Spleen (tissue), 11 donors: ENCODE data around the gene NEBL. TPM values are rescaled to one million over a fixed set of nuclear protein-coding genes. Genes with fewer than 3 reads are reported as not detected.

Source experiments
- DNase-seq: peaks from one replicate; pipeline ENCODE4 v3.0.0-alpha.2; 2020
- H3K27ac ChIP-seq, 8 donors: fragments of 200-600 bp; sonication (generic) in 7 of 8; 1 replicate in 4 of 8; 2 replicates in 4 of 8; pipeline versions ENCODE4 v1.5.0 to v1.8.0; 2016 to 2021; ENCODE audit warnings: inconsistent platforms in 4 of 8, mild to moderate bottlenecking in 4 of 8, moderate library complexity in 1 of 8
- H3K27me3 ChIP-seq, 7 donors: fragments of 200-600 bp; sonication (generic) in 6 of 7; replicated peaks in 1 of 7; 1 replicate in 4 of 7; 2 replicates in 3 of 7; pipeline versions ENCODE4 v1.5.0 to v1.8.0; 2016 to 2021; ENCODE audit warnings: inconsistent platforms in 3 of 7, mild to moderate bottlenecking in 1 of 7
- H3K36me3 ChIP-seq, 6 donors: fragments of 200-600 bp; sonication (generic) in 5 of 6; 1 replicate in 4 of 6; 2 replicates in 2 of 6; pipeline versions ENCODE4 v1.5.0 to v1.8.0; 2016 to 2021; ENCODE audit warnings: inconsistent platforms in 2 of 6
- H3K4me1 ChIP-seq, 6 donors: fragments of 200-600 bp; sonication (generic) in 5 of 6; 1 replicate in 3 of 6; 2 replicates in 3 of 6; pipeline versions ENCODE4 v1.5.0 to v1.8.0; 2016 to 2021; ENCODE audit warnings: inconsistent platforms in 3 of 6
- H3K4me3 ChIP-seq, 8 donors: fragments of 200-600 bp; sonication (generic) in 7 of 8; 1 replicate in 4 of 8; 2 replicates in 4 of 8; pipeline versions ENCODE4 v1.5.0 to v1.8.0; 2016 to 2021; ENCODE audit warnings: inconsistent platforms in 4 of 8, mild to moderate bottlenecking in 4 of 8, moderate library complexity in 2 of 8
- H3K9me3 ChIP-seq, 8 donors: fragments of 200-600 bp; sonication (generic) in 7 of 8; 1 replicate in 4 of 8; 2 replicates in 4 of 8; pipeline versions ENCODE4 v1.5.0 to v1.8.0; 2016 to 2021; ENCODE audit warnings: inconsistent platforms in 4 of 8
- CTCF ChIP-seq, 11 experiments: fragments of 200-600 bp in 7 of 11; fragments of 450-650 bp in 4 of 11; sonication (generic) in 4 of 11; IDR thresholded peaks in 8 of 11; conservative IDR thresholded peaks in 3 of 11; 1 replicate in 7 of 11; 2 replicates in 4 of 11; pipeline versions ENCODE4 v1.4.0 to v1.8.0; 2016 to 2021; ENCODE audit warnings: antibody characterized with exemption in 11 of 11, inconsistent platforms in 4 of 11, mild to moderate bottlenecking in 1 of 11
- POLR2A ChIP-seq, 3 donors: fragments of 450-650 bp; IDR thresholded peaks; one replicate each; pipeline ENCODE4 v1.5.1; 2017; ENCODE audit warnings: antibody characterized with exemption in 3 of 3, mild to moderate bottlenecking in 1 of 3
- POLR2AphosphoS5 ChIP-seq, 3 donors: sonication (generic); formaldehyde crosslinking; IDR thresholded peaks; one replicate each; pipeline ENCODE4 v1.5.1; 2017; ENCODE audit warnings: antibody characterized with exemption in 3 of 3
- WGBS, 5 donors: extraction: QIAGEN DNeasy Blood & Tissue Kit in 3 of 5; methylation state at CpG; one replicate each; pipeline versions ENCODE4 v1.1.5 to v1.1.7; 2013 to 2018; 5-methylcytosine and 5-hydroxymethylcytosine counted together
- intact Hi-C: fragments of 100-400 bp; cut with DNase I; formaldehyde crosslinking; loops from one replicate; pipeline ENCODE4 v1.15.0; 2023; ENCODE audit warnings: low total_unique reads
- polyA plus RNA-seq, 3 donors: library from polyadenylated mRNA; stranded (reverse); fragments of 200-250 nt; gene quantifications; one replicate each; pipeline ENCODE4 v1.2.1, GENCODE V29; 2013
- total RNA-seq, 7 donors: library from RNA; depleted of rRNA in 3 of 7; stranded (reverse); fragments of >200 nt in 3 of 7; fragmentation: NEBNext Ultra II Directional in 4 of 7; extraction: Animal tissue kit (Norgen Biotek cat#: 25700) in 4 of 7; gene quantifications; one replicate each; pipeline versions ENCODE4 v1.1.0 to v1.2.1, GENCODE V29; 2016 to 2021
- donor health status: healthy with polysubstance abuse.
- donor health status: DM: no; HTN: no; CAD: no; lungs with moderate emphysema.
- donor health status: DM: no; HTN: no; CAD: no.
- donor health status: Bipolar disorder and iron deficiency.
- donor health status: healthy.
- donor health status: DM: no; HTN: no; CAD: no.
- donor health status: DM: yes; HTN: yes; CAD: no.

NEBL gene
- total and polyA plus RNA-seq, 10 donors = 0.08 to 2.7 (median 0.54) TPM

GRCh38 chr10:20839141-20839540 is 58.0 kb downstream of the NEBL start:
- Histone ChIP-seq H3K27ac (no peak overlapping the region), H3K4me3 (no peak overlapping the region), H3K9me3 (peaks cover 0 to 26% (median 12%) of the 10 kb centered on the region in 8 donors), H3K27me3 (no peaks in the 10 kb centered on the region), H3K4me1 (no peaks in the 10 kb centered on the region), H3K36me3 (no peaks in the 10 kb centered on the region)
- no peak for DNase-seq
- TF ChIP-seq CTCF (IDR thresholded peaks at IDR 0.05 in 8 of 11, conservative IDR thresholded peaks at IDR 0.05 in 3 of 11) (no peak), POLR2AphosphoS5 (IDR thresholded peaks at IDR 0.05) (no peak), POLR2A (IDR thresholded peaks at IDR 0.05) (no peak)
- 80 to 93% (median 87%) methylated on average over 4 of the region's 4 CpGs for WGBS, 5 donors
- intact Hi-C loops = no loop called here

DNA sequence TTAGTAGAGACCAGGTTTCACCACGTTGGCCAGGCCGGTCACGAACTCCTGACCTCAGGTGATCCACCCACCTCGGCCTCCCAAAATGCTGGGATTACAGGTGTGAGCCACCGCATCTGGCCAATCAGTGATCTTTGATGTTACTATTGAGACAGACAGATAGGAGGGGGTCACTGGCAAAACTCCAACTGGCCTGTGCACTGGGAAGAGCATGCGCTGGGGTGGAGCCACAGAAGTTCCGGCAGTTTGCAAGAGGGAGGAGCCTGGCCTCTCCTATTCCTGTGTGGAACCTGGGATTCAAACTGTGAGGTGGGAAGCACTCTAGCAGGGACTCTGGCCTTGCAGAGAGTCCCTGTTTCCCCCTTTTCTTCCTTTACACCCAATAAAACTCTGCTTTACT is 60.7 kb downstream of the NEBL start:
- Histone ChIP-seq H3K27me3 (no peaks in the 10 kb centered on the region), H3K9me3 (peaks cover 0 to 26% (median 12%) of the 10 kb centered on the region in 8 donors), H3K27ac (no peak overlapping the region), H3K4me1 (no peaks in the 10 kb centered on the region), H3K4me3 (no peak overlapping the region), H3K36me3 (no peaks in the 10 kb centered on the region)
- intact Hi-C loops = no loop called here
- TF ChIP-seq POLR2AphosphoS5 (IDR thresholded peaks at IDR 0.05) = no peak
- 89 to 96% (median 94%) methylated on average over 4 to 7 of the region's 7 CpGs for WGBS, 5 donors
- DNase-seq = no peak

GRCh38 chr10:20835335-20835734 is 61.8 kb downstream of the NEBL start:
- H3K4me1 ChIP-seq = no peaks in the 10 kb centered on the region
- no peaks in the 10 kb centered on the region for H3K36me3 ChIP-seq
- H3K27ac ChIP-seq = no peak overlapping the region
- intact Hi-C loops = no loop called here
- 77 to 90% (median 84%) methylated on average over 4 of the region's 4 CpGs for WGBS, 5 donors
- TF ChIP-seq CTCF (IDR thresholded peaks at IDR 0.05 in 8 of 11, conservative IDR thresholded peaks at IDR 0.05 in 3 of 11) (no peak), POLR2AphosphoS5 (IDR thresholded peaks at IDR 0.05) (no peak), POLR2A (IDR thresholded peaks at IDR 0.05) (no peak)
- no peak overlapping the region for H3K4me3 ChIP-seq
- no peak for DNase-seq
- peaks cover 0 to 26% (median 12%) of the 10 kb centered on the region in 8 donors for H3K9me3 ChIP-seq
- no peaks in the 10 kb centered on the region for H3K27me3 ChIP-seq

DNA sequence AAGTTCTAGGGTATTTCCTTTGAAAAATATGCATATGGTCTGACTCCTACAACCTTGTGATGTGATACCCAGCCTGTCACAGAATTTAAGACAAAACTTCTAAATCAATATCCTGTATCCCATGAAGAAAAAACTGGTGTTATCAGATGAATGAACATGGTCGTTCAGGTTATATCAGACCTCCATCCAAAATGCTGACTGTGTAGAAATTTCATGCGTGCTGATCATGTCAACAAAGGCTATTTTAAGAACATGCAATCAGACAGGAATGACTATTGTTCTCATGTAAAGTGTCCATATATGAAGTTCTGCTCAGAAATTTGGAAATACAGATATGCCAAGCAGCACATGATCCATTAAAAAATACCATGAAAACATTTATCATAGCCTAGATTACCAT is 62.3 kb downstream of the NEBL start:
- DNase-seq = no peak
- no peaks in the 10 kb centered on the region for H3K4me1 ChIP-seq
- H3K36me3 ChIP-seq = no peaks in the 10 kb centered on the region
- H3K4me3 ChIP-seq = no peak overlapping the region
- no peaks in the 10 kb centered on the region for H3K27me3 ChIP-seq
- WGBS, 5 donors = 58 to 72% (median 64%) methylated on average over 2 of the region's 2 CpGs
- no peak overlapping the region for H3K27ac ChIP-seq
- intact Hi-C loops = no loop called here
- TF ChIP-seq CTCF (IDR thresholded peaks at IDR 0.05 in 8 of 11, conservative IDR thresholded peaks at IDR 0.05 in 3 of 11) (no peak), POLR2AphosphoS5 (IDR thresholded peaks at IDR 0.05) (no peak), POLR2A (IDR thresholded peaks at IDR 0.05) (no peak)
- peaks cover 0 to 26% (median 12%) of the 10 kb centered on the region in 8 donors for H3K9me3 ChIP-seq

DNA sequence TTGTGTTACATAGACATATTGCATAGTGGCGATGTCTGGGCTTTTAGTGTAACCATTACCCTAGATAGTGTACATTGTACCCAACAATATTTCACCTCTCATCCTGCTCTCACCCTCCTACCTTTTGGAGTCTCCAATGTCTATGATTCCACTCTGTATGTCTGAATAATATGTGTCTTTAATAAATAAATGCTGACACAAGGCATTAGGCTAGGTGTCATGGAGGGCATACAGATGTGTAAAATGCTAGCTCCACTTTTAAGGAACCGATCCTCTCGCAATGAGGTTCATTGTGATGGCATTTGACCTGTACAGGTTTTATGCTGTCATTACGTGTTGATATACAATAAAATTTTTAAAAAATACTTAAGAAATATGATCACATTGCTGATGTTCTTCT is 74.3 kb downstream of the NEBL start:
- Histone ChIP-seq H3K27ac (no peak overlapping the region), H3K4me3 (no peak overlapping the region), H3K9me3 (no peaks in the 10 kb centered on the region), H3K4me1 (no peaks in the 10 kb centered on the region), H3K27me3 (no peaks in the 10 kb centered on the region), H3K36me3 (no peaks in the 10 kb centered on the region)
- DNase-seq = no peak
- no peak for TF ChIP-seq POLR2AphosphoS5 (IDR thresholded peaks at IDR 0.05)
- TF ChIP-seq POLR2A (IDR thresholded peaks at IDR 0.05) = no peak
- no peak for TF ChIP-seq CTCF (IDR thresholded peaks at IDR 0.05 in 8 of 11, conservative IDR thresholded peaks at IDR 0.05 in 3 of 11)
- 87 to 97% (median 91%) methylated on average over 4 of the region's 4 CpGs for WGBS, 5 donors
- intact Hi-C loops = no loop called here
